SK-N-SH (cell line): ENCODE data around the gene MISP3.

Experiments used
- CTCF ChIP-seq: fragments of 200-600 bp; sonication (generic); IDR thresholded peaks from 2 replicates; pipeline ENCODE4 v1.6.1; 2017; ENCODE audit warnings: antibody characterized with exemption, mild to moderate bottlenecking, moderate library complexity
- REST ChIP-seq: IDR thresholded peaks from 2 replicates; pipeline ENCODE4 v1.6.1; 2012; ENCODE audit warnings: mild to moderate bottlenecking, low read depth, low read length, moderate library complexity
- USF1 ChIP-seq: IDR thresholded peaks from 2 replicates; pipeline ENCODE4 v1.4.0; 2012; ENCODE audit warnings: low read depth, borderline replicate concordance
- TF ChIP-seq, protein P1 (sequence below): fragments of 150-350 bp; IDR thresholded peaks from 2 replicates; pipeline ENCODE4 v1.6.1; 2017; ENCODE audit warnings: antibody characterized with exemption, low read length, low read depth, borderline replicate concordance

DNA sequence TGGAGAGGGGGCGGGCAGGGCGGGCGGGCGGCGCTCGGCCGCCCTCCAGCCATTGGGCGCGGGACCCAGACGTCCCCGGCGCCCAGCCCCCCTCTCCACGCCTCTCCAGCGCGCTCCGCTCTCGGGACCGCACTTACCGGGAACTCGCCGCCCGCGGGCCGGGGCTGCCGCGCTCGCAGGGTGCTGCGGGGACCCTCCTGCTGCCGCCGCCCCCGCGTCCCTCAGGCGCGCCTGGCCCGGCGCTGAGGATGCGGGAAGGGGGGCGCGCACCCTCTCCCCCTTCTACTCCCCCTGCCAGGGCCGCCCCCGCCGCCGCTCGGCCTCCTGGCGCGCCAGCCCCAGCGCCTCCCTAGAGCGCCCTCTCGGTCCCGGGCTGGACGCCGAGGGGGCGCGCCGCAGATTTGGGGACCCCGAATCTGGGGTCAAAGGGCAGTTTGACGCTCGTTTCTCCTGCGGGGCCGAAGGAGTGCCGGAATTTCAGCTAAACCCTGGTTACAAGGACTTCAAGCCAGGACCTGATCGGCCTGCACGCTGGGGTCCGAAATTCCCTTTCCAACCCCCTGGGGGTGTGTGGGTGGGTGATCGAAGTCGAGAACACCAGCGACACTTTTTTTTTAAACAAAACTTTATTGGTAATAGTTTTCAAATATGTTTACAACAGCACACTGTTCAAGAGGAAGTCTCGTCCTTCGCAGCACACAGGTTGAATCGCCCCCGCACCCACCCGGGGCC, 18.7 kb downstream of the MISP3 start:
- peak; percentile 55 for TF ChIP-seq CTCF
- TF ChIP-seq REST, result no peak
- TF ChIP-seq, protein P1, sequence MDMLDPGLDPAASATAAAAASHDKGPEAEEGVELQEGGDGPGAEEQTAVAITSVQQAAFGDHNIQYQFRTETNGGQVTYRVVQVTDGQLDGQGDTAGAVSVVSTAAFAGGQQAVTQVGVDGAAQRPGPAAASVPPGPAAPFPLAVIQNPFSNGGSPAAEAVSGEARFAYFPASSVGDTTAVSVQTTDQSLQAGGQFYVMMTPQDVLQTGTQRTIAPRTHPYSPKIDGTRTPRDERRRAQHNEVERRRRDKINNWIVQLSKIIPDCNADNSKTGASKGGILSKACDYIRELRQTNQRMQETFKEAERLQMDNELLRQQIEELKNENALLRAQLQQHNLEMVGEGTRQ, result no peak
- TF ChIP-seq USF1, result no peak
